Neuronal stem cell (in vitro differentiated cells): ENCODE measurements around the gene FRMD1.

Experiments
- DNase-seq: peaks from one replicate; pipeline ENCODE4 v3.0.0-alpha.2; 2013; ENCODE audit warnings: low spot score
- H2AFZ ChIP-seq: one replicate; pipeline ENCODE4 v1.6.1; 2013; ENCODE audit warnings: mild to moderate bottlenecking, low read length, inconsistent platforms
- H2AK5ac ChIP-seq: 2 replicates; pipeline ENCODE4 v1.6.1; 2013; ENCODE audit warnings: low read depth, mild to moderate bottlenecking, inconsistent platforms, low read length, moderate library complexity, mixed read lengths
- H2BK120ac ChIP-seq: 2 replicates; pipeline ENCODE4 v1.6.1; 2013; ENCODE audit warnings: low read depth, mild to moderate bottlenecking, inconsistent platforms, low read length, moderate library complexity, mixed read lengths
- H2BK12ac ChIP-seq: one replicate; pipeline ENCODE4 v1.6.1; 2013; ENCODE audit warnings: low read length, inconsistent platforms
- H2BK15ac ChIP-seq: 2 replicates; pipeline ENCODE4 v1.6.1; 2013; ENCODE audit warnings: mild to moderate bottlenecking, low read length, inconsistent platforms, mixed read lengths
- H2BK5ac ChIP-seq: one replicate; pipeline ENCODE4 v1.6.1; 2013; ENCODE audit warnings: inconsistent platforms, mild to moderate bottlenecking, low read length, moderate library complexity
- H3K14ac ChIP-seq: one replicate; pipeline ENCODE4 v1.6.1; 2013; ENCODE audit warnings: low read length, inconsistent platforms
- H3K18ac ChIP-seq: 2 replicates; pipeline ENCODE4 v1.6.1; 2013; ENCODE audit warnings: low read length, inconsistent platforms
- H3K23ac ChIP-seq: 2 replicates; pipeline ENCODE4 v1.6.1; 2013; ENCODE audit warnings: low read depth, mild to moderate bottlenecking, mixed read lengths, low read length, inconsistent platforms; ENCODE audit not compliant: poor library complexity
- H3K27ac ChIP-seq: replicated peaks from 3 replicates; pipeline ENCODE4 v1.5.1; 2013; ENCODE audit warnings: low read length, inconsistent platforms
- H3K27me3 ChIP-seq, 3 experiments: 2 replicates each; pipeline ENCODE4 v1.6.1; 2013; ENCODE audit warnings: low read length in 3 of 3, mild to moderate bottlenecking in 2 of 3, inconsistent platforms in 1 of 3, low read depth in 1 of 3, mixed read lengths in 1 of 3, moderate library complexity in 1 of 3; ENCODE audit not compliant: control insufficient read depth in 3 of 3, insufficient read depth in 3 of 3
- H3K36me3 ChIP-seq, 2 donors: replicated peaks in 1 of 2; 2 replicates each; pipeline ENCODE4 v1.6.1; 2013; ENCODE audit warnings: low read length in 2 of 2; ENCODE audit not compliant: control insufficient read depth in 2 of 2, insufficient read depth in 2 of 2
- H3K4ac ChIP-seq: 2 replicates; pipeline ENCODE4 v1.6.1; 2013; ENCODE audit warnings: inconsistent platforms, mild to moderate bottlenecking, low read length, moderate library complexity
- H3K4me1 ChIP-seq, 2 donors: 1 replicate in 1 of 2; 2 replicates in 1 of 2; pipeline ENCODE4 v1.6.1; 2013; ENCODE audit warnings: low read length in 2 of 2, low read depth in 1 of 2; ENCODE audit not compliant: control insufficient read depth in 2 of 2, insufficient read depth in 1 of 2
- H3K4me2 ChIP-seq: one replicate; pipeline ENCODE4 v1.6.1; 2013; ENCODE audit warnings: mild to moderate bottlenecking, low read length, inconsistent platforms; ENCODE audit not compliant: insufficient read depth, poor library complexity, severe bottlenecking
- H3K4me3 ChIP-seq, 2 donors: 2 replicates each; pipeline ENCODE4 v1.5.1; 2013; ENCODE audit warnings: low read length in 2 of 2, mild to moderate bottlenecking in 2 of 2, inconsistent platforms in 1 of 2, moderate library complexity in 1 of 2
- H3K79me1 ChIP-seq: one replicate; pipeline ENCODE4 v1.6.1; 2013; ENCODE audit warnings: low read depth, mild to moderate bottlenecking, inconsistent platforms, low read length, moderate library complexity
- H3K9ac ChIP-seq: one replicate; pipeline ENCODE4 v1.6.1; 2013; ENCODE audit warnings: mild to moderate bottlenecking, low read depth, low read length, inconsistent platforms; ENCODE audit not compliant: poor library complexity
- H3K9me3 ChIP-seq, 2 donors: replicated peaks in 1 of 2; 2 replicates each; pipeline versions ENCODE3 to v1.6.1; 2013; ENCODE audit warnings: low read length in 2 of 2, mild to moderate bottlenecking in 2 of 2, inconsistent platforms in 1 of 2, low read depth in 1 of 2, mixed read lengths in 1 of 2, moderate library complexity in 1 of 2; ENCODE audit not compliant: control insufficient read depth in 2 of 2, insufficient read depth in 1 of 2
- H4K8ac ChIP-seq: one replicate; pipeline ENCODE4 v1.6.1; 2013; ENCODE audit warnings: low read depth, mild to moderate bottlenecking, inconsistent platforms, low read length, moderate library complexity
- H4K91ac ChIP-seq: one replicate; pipeline ENCODE4 v1.6.1; 2013; ENCODE audit warnings: low read length, low read depth, mild to moderate bottlenecking, inconsistent platforms; ENCODE audit not compliant: poor library complexity
- WGBS, 2 donors: extraction: QIAGEN DNeasy Blood & Tissue Kit; methylation state at CpG; one replicate each; pipeline ENCODE4 v1.1.7; 2013; ENCODE audit warnings: missing lambda C conversion rate in 2 of 2, mixed read lengths in 1 of 2; ENCODE audit not compliant: insufficient read length in 2 of 2, insufficient replicate concordance in 1 of 2; ENCODE audit errors: extremely low coverage in 2 of 2; 5-methylcytosine and 5-hydroxymethylcytosine counted together

Gene FRMD1

DNA sequence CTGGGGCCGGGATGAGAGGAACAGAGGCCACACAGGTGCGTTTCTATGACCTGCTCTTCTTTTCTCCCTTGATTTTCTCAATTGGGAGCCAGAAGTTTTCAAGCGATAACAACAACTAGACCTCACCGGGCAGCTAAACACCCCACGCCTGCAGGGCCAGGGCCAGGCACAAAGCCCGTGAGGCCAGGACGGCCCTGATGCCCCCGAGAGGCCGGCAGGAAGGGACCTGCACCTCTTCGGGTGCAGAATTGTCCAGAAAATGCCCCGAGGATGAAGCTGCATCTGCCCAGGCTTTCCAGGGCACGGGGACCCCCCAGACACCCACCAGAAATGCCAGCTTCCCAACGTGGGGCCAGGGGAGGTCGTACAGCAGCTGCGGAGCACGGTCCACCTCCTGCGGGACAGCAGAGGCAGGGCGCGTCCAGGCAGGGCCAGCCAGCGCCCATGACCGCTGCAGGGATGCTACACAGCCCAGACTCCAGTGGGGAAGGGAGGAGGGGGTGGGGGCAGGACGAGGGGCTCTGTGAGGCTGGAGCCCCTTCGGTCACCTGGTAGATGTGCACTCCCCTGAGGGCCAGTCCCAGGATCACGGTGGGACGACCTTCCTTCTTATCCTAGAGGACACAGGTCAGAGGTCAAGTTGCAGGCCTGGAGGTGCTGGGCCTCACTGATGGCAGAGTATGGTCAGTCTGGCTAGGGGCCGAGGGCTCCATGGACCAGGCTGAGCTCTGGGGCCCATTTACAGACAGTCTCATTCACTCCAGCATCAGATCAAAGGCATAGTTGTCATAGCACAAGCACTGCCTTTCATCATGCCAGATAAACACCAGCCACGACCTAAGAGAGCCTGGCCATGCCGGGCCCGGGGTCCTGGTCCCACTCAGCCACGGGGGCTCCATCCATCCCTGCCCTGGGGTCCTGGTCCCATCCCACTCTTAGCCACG, 16.4 kb downstream of the FRMD1 start:
- H3K79me1 ChIP-seq, result no peaks in the 10 kb centered on the region
- H2BK120ac ChIP-seq, result peak overlapping the region; percentile 54
- peak overlapping the region; percentile 41 for H2BK12ac ChIP-seq
- H3K4me3 ChIP-seq, result no peak overlapping the region
- no peaks in the 10 kb centered on the region for H3K36me3 ChIP-seq
- no peak overlapping the region for H3K27ac ChIP-seq
- H3K14ac ChIP-seq, result peak overlapping the region; percentile 8
- H2BK15ac ChIP-seq, result peak overlapping the region; percentile 88
- no peak overlapping the region for H2AFZ ChIP-seq
- peak overlapping the region; percentile 85 for H3K18ac ChIP-seq
- H3K4me1 ChIP-seq, result peaks cover 0 to 3% of the 10 kb centered on the region in 2 donors
- no peak overlapping the region for H3K9ac ChIP-seq
- peak overlapping the region; percentile 75 for H3K23ac ChIP-seq
- H2BK5ac ChIP-seq, result peak overlapping the region; percentile 82
- H4K8ac ChIP-seq, result no peak overlapping the region
- no peak for DNase-seq
- H3K9me3 ChIP-seq, result no peaks in the 10 kb centered on the region
- H3K4me2 ChIP-seq, result no peak overlapping the region
- H2AK5ac ChIP-seq, result peak overlapping the region; percentile 99
- no CpG with 5 or more reads among the region's 31 CpGs for WGBS, 2 donors
- no peaks in the 10 kb centered on the region for H3K27me3 ChIP-seq
- peak overlapping the region; percentile 87 for H4K91ac ChIP-seq
- peak overlapping the region; percentile 37 for H3K4ac ChIP-seq

DNA sequence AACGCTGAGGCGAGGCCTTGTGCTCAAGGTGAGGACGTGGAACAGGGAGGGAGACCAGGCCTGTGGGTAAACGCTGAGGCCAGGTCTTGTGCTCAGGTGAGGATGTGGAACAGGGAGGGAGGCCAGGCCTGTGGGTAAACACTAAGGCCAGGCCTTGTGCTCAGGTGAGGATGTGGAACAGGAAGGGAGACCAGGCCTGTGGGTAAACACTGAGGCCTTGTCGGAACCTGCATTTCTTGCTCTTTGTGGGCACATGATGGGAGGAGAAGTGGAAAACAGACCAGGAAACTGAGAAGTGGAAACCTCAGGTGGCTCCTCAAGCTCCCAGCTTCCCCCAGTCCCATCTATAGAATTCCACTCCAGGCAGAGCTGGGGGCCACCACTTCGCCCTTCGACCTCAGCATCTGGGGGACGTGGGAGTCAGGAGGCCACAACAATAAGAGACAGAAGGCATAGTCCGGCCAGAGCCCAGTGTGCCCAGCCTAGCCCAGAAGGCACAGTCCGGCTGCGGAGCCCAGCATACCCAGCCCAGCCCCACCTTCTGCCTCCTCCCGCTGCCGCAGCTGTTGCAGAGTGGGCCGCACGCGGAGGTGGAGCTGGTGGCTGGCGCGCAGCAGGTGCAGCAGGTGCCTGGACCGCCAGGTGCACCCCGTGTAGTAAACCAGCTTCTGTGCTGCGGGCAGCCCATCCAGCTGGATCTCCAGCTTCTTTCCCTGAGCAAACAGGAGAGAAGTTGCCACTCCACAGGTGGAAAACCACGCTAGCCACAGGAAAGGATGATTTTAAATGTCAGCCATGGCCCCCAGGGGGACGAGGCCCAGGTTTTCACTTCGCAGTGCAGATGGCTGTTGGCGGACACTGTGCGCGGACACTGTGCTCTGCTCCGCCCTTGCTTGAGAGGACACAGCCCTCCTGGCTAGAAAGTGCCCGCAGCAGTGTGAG, 17.5 kb downstream of the FRMD1 start:
- peaks cover 0 to 3% of the 10 kb centered on the region in 2 donors for H3K4me1 ChIP-seq
- no peaks in the 10 kb centered on the region for H3K27me3 ChIP-seq
- H2BK5ac ChIP-seq, result peak overlapping the region; percentile 82
- no peak for DNase-seq
- no peak overlapping the region for H3K4me2 ChIP-seq
- H3K79me1 ChIP-seq, result no peaks in the 10 kb centered on the region
- H2BK120ac ChIP-seq, result peak overlapping the region; percentile 54
- H4K91ac ChIP-seq, result no peak overlapping the region
- no peaks in the 10 kb centered on the region for H3K9me3 ChIP-seq
- no peak overlapping the region for H3K4me3 ChIP-seq
- H2AK5ac ChIP-seq, result peak overlapping the region; percentile 77
- peak overlapping the region; percentile 83 for H2AFZ ChIP-seq
- no CpG with 5 or more reads among the region's 29 CpGs for WGBS, 2 donors
- H2BK12ac ChIP-seq, result peak overlapping the region; percentile 65
- H3K36me3 ChIP-seq, result no peaks in the 10 kb centered on the region
- peak overlapping the region; percentile 75 for H3K23ac ChIP-seq
- H3K4ac ChIP-seq, result peak overlapping the region; percentile 85
- no peak overlapping the region for H3K27ac ChIP-seq
- H2BK15ac ChIP-seq, result peak overlapping the region; percentile 88
- peak overlapping the region; percentile 60 for H3K9ac ChIP-seq
- H4K8ac ChIP-seq, result no peak overlapping the region
- H3K18ac ChIP-seq, result peak overlapping the region; percentile 79
- peak overlapping the region; percentile 10 for H3K14ac ChIP-seq

DNA sequence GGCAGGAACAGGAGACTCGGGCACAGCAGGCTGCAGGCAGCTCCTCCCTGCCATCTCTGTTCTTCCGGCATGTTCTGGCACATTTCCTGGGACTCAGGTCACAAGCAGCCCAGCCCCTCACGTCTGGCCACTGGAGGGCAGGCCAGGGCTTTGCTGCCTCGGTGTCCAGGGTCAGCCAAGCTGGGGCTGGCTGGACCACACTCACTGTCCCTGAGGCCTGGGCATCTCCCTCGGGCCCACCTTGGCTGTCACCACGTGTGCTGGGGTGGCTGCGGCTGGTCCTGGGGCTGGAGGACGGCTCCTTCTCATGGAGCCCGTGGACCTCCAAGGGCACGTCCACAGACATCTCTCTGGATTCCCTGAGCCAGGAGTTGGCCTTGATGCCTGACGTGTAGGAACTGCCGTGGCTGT, 18.5 kb downstream of the FRMD1 start:
- no peak overlapping the region for H3K9ac ChIP-seq
- H2BK12ac ChIP-seq, result peak overlapping the region; percentile 3
- peak overlapping the region; percentile 83 for H2AFZ ChIP-seq
- H2BK120ac ChIP-seq, result peak overlapping the region; percentile 49
- DNase-seq, result peak; percentile 41
- H3K4me3 ChIP-seq, result no peak overlapping the region
- peak overlapping the region; percentile 77 for H2AK5ac ChIP-seq
- no CpG with 5 or more reads among the region's 12 CpGs for WGBS, 2 donors
- H3K4ac ChIP-seq, result no peak overlapping the region
- no peak overlapping the region for H3K23ac ChIP-seq
- H3K9me3 ChIP-seq, result no peaks in the 10 kb centered on the region
- no peak overlapping the region for H3K14ac ChIP-seq
- H2BK15ac ChIP-seq, result peak overlapping the region; percentile 30
- H3K4me1 ChIP-seq, result peaks cover 0 to 3% of the 10 kb centered on the region in 2 donors
- no peaks in the 10 kb centered on the region for H3K79me1 ChIP-seq
- H4K8ac ChIP-seq, result no peak overlapping the region
- H3K27ac ChIP-seq, result no peak overlapping the region
- peak overlapping the region; percentile 67 for H2BK5ac ChIP-seq
- H3K18ac ChIP-seq, result peak overlapping the region; percentile 90
- no peak overlapping the region for H4K91ac ChIP-seq
- H3K27me3 ChIP-seq, result no peaks in the 10 kb centered on the region
- no peaks in the 10 kb centered on the region for H3K36me3 ChIP-seq
- H3K4me2 ChIP-seq, result no peak overlapping the region
